Astrocyte (in vitro differentiated cells and primary cell): ENCODE results near the gene ISLR. TPM values are rescaled to one million over a fixed set of nuclear protein-coding genes. Genes with fewer than 3 reads are reported as not detected.

Experiments
- DNase-seq: peaks from one replicate; pipeline ENCODE4 v3.0.0-alpha.2; 2010; ENCODE audit warnings: low read depth
- FAIRE-seq: peaks from 2 replicates; lab custom pipeline; 2011; peaks lifted over from hg19 to GRCh38; lab: Jason Lieb, UNC
- H2AFZ ChIP-seq: 2 replicates; pipeline ENCODE4 v1.6.0; 2012; ENCODE audit warnings: low read depth, low read length, inconsistent platforms
- H3K27ac ChIP-seq: 2 replicates; pipeline ENCODE4 v1.5.1; 2011; ENCODE audit warnings: low read depth, low read length, inconsistent platforms
- H3K27me3 ChIP-seq: 2 replicates; pipeline ENCODE4 v1.6.0; 2011; ENCODE audit warnings: low read length, inconsistent platforms; ENCODE audit not compliant: insufficient read depth
- H3K36me3 ChIP-seq: 2 replicates; pipeline ENCODE4 v1.5.1; 2011; ENCODE audit warnings: low read length, inconsistent platforms; ENCODE audit not compliant: insufficient read depth
- H3K4me1 ChIP-seq: 2 replicates; pipeline ENCODE4 v1.5.1; 2011; ENCODE audit warnings: low read length, inconsistent platforms; ENCODE audit not compliant: insufficient read depth
- H3K4me2 ChIP-seq: 2 replicates; pipeline ENCODE4 v1.6.0; 2012; ENCODE audit warnings: low read length, inconsistent platforms
- H3K4me3 ChIP-seq: 2 replicates; pipeline ENCODE4 v1.5.1; 2011; ENCODE audit warnings: low read depth, mild to moderate bottlenecking, low read length, inconsistent platforms; ENCODE audit not compliant: insufficient read depth
- H3K79me2 ChIP-seq: 2 replicates; pipeline ENCODE4 v1.6.0; 2012; ENCODE audit warnings: mild to moderate bottlenecking, low read length, inconsistent platforms; ENCODE audit not compliant: insufficient read depth
- H3K9ac ChIP-seq: 2 replicates; pipeline ENCODE4 v1.6.0; 2012; ENCODE audit warnings: mild to moderate bottlenecking, low read length, inconsistent platforms
- H3K9me3 ChIP-seq: 2 replicates; pipeline ENCODE4 v1.5.1; 2012; ENCODE audit warnings: low read depth, mild to moderate bottlenecking, low read length, inconsistent platforms; ENCODE audit not compliant: insufficient read depth
- H4K20me1 ChIP-seq: 2 replicates; pipeline ENCODE4 v1.6.0; 2012; ENCODE audit warnings: low read length, inconsistent platforms; ENCODE audit not compliant: insufficient read depth
- H3K27ac Mint-ChIP-seq: one replicate; pipeline ENCODE4 v1.8.0; 2021; ENCODE audit warnings: mild to moderate bottlenecking, mixed read lengths; ENCODE audit not compliant: unreplicated experiment
- H3K27me3 Mint-ChIP-seq: one replicate; pipeline ENCODE4 v1.8.0; 2021; ENCODE audit warnings: low read depth, mixed read lengths; ENCODE audit not compliant: unreplicated experiment
- H3K36me3 Mint-ChIP-seq: one replicate; pipeline ENCODE4 v1.8.0; 2021; ENCODE audit warnings: low read depth, mixed read lengths; ENCODE audit not compliant: unreplicated experiment
- H3K4me1 Mint-ChIP-seq: one replicate; pipeline ENCODE4 v1.8.0; 2021; ENCODE audit warnings: low read depth, mixed read lengths; ENCODE audit not compliant: unreplicated experiment
- H3K4me3 Mint-ChIP-seq: one replicate; pipeline ENCODE4 v1.8.0; 2021; ENCODE audit warnings: mild to moderate bottlenecking, moderate library complexity, mixed read lengths; ENCODE audit not compliant: unreplicated experiment
- H3K9me3 Mint-ChIP-seq: one replicate; pipeline ENCODE4 v1.8.0; 2021; ENCODE audit warnings: mild to moderate bottlenecking, mixed read lengths; ENCODE audit not compliant: unreplicated experiment
- EZH2 ChIP-seq: IDR thresholded peaks from 2 replicates; pipeline ENCODE4 v1.6.1; 2012; ENCODE audit warnings: mild to moderate bottlenecking, low read length, inconsistent platforms; ENCODE audit not compliant: insufficient read depth
- total RNA-seq: library from RNA; stranded (reverse); gene quantifications from 2 replicates; pipeline ENCODE4 v1.2.1, GENCODE V29; 2021
- TF ChIP-seq, protein P1 (sequence below): IDR thresholded peaks from 2 replicates; pipeline ENCODE4 v1.5.1; 2011; ENCODE audit warnings: low read depth, mild to moderate bottlenecking, inconsistent platforms, low read length, moderate library complexity; ENCODE audit not compliant: insufficient read depth

The ISLR gene
- total RNA-seq, 1 donor from 2014 or later = 1.6 TPM

DNA sequence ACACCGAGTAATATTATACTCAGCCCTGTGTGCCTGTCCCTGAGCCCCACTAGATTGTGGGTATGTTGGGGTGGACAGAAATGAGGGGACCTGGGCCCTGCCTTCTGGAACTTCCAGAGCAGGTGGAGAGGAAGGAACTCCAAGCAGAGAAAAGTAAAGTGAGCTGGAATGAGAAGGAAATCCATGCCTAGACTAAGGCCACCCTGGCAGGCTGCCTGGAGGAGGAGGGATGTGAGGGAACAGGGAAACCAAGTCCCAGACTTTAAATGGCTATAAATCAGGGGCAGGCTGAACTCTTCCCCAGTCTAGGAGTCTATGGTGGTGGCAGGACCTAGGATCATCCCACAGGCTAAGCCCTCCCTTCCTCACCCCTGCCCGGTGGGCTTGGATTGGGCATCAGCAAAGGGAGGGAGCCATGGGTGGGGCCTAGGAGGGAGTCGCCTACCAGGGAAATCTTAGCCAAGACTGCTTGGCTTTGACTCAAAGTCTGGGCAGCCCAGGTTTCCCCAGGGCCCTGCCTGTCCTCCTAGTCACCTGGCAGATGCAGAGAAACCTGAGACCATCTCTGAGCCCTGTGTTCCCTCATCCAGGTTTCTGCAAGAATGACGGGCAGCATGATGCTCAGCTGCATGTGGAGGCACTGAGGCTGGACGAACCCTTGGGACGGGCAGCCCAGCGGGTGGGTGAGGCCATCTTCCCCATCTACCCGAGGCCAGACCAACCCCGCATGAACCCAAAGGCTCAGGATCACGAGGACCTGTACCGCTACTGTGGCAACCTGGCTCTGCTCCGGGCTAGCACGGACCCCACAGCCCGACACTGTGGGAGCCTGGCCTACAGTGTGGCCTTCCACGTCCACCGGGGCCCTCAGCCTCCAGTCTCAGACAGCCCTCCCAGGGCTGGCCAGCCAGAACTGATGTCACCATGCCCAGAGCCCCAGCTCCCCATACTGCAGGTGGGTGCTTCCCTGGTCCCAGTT, 44.7 kb downstream of the ISLR start:
- no peak overlapping the region for H3K4me2 ChIP-seq
- no peaks in the 10 kb centered on the region for H3K79me2 ChIP-seq
- no peak overlapping the region for H3K4me3 ChIP-seq
- peaks cover 19% of the 10 kb centered on the region for H3K4me1 ChIP-seq
- H3K27ac Mint-ChIP-seq = no peak overlapping the region
- H3K36me3 Mint-ChIP-seq = no peaks in the 10 kb centered on the region
- H3K9ac ChIP-seq = no peak overlapping the region
- H3K9me3 Mint-ChIP-seq = no peaks in the 10 kb centered on the region
- H3K9me3 ChIP-seq = no peaks in the 10 kb centered on the region
- H3K4me1 Mint-ChIP-seq = peaks cover 29% of the 10 kb centered on the region
- H3K27me3 Mint-ChIP-seq = peaks cover 47% of the 10 kb centered on the region
- no peak overlapping the region for H3K4me3 Mint-ChIP-seq
- no peaks in the 10 kb centered on the region for H3K36me3 ChIP-seq
- no peaks in the 10 kb centered on the region for H4K20me1 ChIP-seq
- H3K27me3 ChIP-seq = peaks cover 11% of the 10 kb centered on the region
- no peak for FAIRE-seq
- no peak overlapping the region for H3K27ac ChIP-seq
- no peak for DNase-seq
- H2AFZ ChIP-seq = no peak overlapping the region
- no peak for TF ChIP-seq EZH2
- TF ChIP-seq, protein P1, sequence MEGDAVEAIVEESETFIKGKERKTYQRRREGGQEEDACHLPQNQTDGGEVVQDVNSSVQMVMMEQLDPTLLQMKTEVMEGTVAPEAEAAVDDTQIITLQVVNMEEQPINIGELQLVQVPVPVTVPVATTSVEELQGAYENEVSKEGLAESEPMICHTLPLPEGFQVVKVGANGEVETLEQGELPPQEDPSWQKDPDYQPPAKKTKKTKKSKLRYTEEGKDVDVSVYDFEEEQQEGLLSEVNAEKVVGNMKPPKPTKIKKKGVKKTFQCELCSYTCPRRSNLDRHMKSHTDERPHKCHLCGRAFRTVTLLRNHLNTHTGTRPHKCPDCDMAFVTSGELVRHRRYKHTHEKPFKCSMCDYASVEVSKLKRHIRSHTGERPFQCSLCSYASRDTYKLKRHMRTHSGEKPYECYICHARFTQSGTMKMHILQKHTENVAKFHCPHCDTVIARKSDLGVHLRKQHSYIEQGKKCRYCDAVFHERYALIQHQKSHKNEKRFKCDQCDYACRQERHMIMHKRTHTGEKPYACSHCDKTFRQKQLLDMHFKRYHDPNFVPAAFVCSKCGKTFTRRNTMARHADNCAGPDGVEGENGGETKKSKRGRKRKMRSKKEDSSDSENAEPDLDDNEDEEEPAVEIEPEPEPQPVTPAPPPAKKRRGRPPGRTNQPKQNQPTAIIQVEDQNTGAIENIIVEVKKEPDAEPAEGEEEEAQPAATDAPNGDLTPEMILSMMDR = no peak

DNA sequence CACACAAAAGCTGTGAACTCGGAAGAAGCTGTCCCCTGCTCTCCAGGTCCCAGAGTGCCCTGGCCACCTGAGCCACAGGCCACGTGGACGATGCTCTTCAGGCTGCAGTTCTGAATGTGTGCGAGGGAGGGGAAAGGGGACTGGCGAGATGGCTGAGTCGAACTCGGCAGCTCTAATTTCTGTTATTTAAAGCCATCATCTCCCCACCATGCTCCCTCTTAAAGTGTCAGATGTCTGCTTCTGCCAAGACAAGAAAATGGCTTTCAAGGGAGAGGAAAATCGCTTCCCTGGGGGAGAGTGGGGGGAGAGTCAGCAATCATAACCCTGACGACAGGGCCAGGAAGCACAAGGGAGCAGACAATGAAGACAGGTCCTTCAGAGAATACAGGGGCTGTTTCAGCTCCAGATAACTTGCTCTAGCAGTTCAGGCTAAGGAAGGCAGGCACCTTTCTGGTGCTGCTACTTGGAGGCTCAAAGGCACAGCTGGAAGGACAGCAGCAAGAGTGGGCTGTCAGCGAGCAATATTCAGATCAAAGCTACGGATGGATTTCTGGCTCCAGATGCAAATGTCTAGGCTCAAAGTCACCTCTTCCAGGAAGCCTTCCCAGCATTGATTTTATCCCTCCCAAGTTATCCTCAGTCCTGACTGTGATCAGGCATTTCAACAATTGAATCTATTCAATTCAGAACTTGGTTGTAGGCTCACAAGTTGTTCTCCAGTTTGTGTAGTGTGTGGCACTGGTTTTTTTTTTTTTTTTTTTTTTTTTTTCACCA, 47.2 kb downstream of the ISLR start:
- no peaks in the 10 kb centered on the region for H3K36me3 ChIP-seq
- no peak overlapping the region for H3K27ac ChIP-seq
- Mint-ChIP-seq H3K27me3 (peaks cover 49% of the 10 kb centered on the region), H3K9me3 (no peaks in the 10 kb centered on the region), H3K4me1 (peaks cover 32% of the 10 kb centered on the region), H3K4me3 (no peak overlapping the region), H3K27ac (no peak overlapping the region), H3K36me3 (no peaks in the 10 kb centered on the region)
- FAIRE-seq = no peak
- no peaks in the 10 kb centered on the region for H3K79me2 ChIP-seq
- H3K27me3 ChIP-seq = peaks cover 11% of the 10 kb centered on the region
- no peak overlapping the region for H3K4me3 ChIP-seq
- no peak overlapping the region for H2AFZ ChIP-seq
- TF ChIP-seq, protein P1 = no peak
- TF ChIP-seq EZH2 = no peak
- no peak overlapping the region for H3K9ac ChIP-seq
- no peaks in the 10 kb centered on the region for H4K20me1 ChIP-seq
- peaks cover 22% of the 10 kb centered on the region for H3K4me1 ChIP-seq
- no peak overlapping the region for H3K4me2 ChIP-seq
- no peak for DNase-seq
- no peaks in the 10 kb centered on the region for H3K9me3 ChIP-seq
